HG03108 (cell line): ENCODE measurements around the gene FAM234A.
"Not testable (repeated sequence)": the region's sequence is repeated elsewhere in the genome, so short reads cannot be mapped to it uniquely, and the experiment has no call there.

Experiments used
- ATAC-seq: cut with Tn5 transposase; IDR thresholded peaks from one replicate; pipeline ENCODE4 v1.9.1; 2021; ENCODE audit warnings: moderate library complexity; ENCODE audit not compliant: unreplicated experiment

FAM234A gene

GRCh38 chr16:264440-264951 lies 29.9 kb downstream of the FAM234A start:
- no peak for ATAC-seq

- no peak for ATAC-seq
Measured at GRCh38 chr16:265002-265529, 30.4 kb downstream of the FAM234A start.

GRCh38 chr16:265711-266110 lies 31.1 kb downstream of the FAM234A start:
- ATAC-seq: no peak

GRCh38 chr16:266258-267164 lies 31.9 kb downstream of the FAM234A start:
- no peak for ATAC-seq

GRCh38 chr16:267562-267961 lies 32.9 kb downstream of the FAM234A start:
- ATAC-seq: not testable (repeated sequence)

- ATAC-seq: no peak
Measured at GRCh38 chr16:268141-269053, 33.8 kb downstream of the FAM234A start.

GRCh38 chr16:269061-269796 lies 34.6 kb downstream of the FAM234A start:
- no peak for ATAC-seq

GRCh38 chr16:270381-271255 lies 36.0 kb downstream of the FAM234A start:
- no peak for ATAC-seq

- ATAC-seq: no peak
Measured at GRCh38 chr16:272633-273546, 38.3 kb downstream of the FAM234A start.

- ATAC-seq: no peak
Measured at GRCh38 chr16:273547-274421, 39.2 kb downstream of the FAM234A start.

- ATAC-seq: no peak
Measured at GRCh38 chr16:275041-275641, 40.5 kb downstream of the FAM234A start.

GRCh38 chr16:275786-276232 lies 41.2 kb downstream of the FAM234A start, which contains the start of gene RGS11:
Gene RGS11 (minus strand): TSS chr16:275944. CDS start chr16:275911, 33 bp downstream.
- ATAC-seq: no peak

GRCh38 chr16:276426-277077 lies 41.9 kb downstream of the FAM234A start:
- no peak for ATAC-seq

- ATAC-seq: no peak
Measured at GRCh38 chr16:278863-279366, 44.3 kb downstream of the FAM234A start.

GRCh38 chr16:279531-279930 lies 44.9 kb downstream of the FAM234A start:
- no peak for ATAC-seq

GRCh38 chr16:280005-280460 lies 45.4 kb downstream of the FAM234A start:
- ATAC-seq: no peak
